T-helper 17 cell (primary cell): ENCODE results near the gene PAFAH1B1. TPM values are rescaled to one million over a fixed set of nuclear protein-coding genes. Genes with fewer than 3 reads are reported as not detected.

Experiments used
- ATAC-seq: fragments of 150-1000 bp; cut with Tn5 transposase; 2 replicates; pipeline ENCODE4 v1.10.0; 2021; ENCODE audit warnings: mild to moderate bottlenecking, moderate library complexity
- DNase-seq, 3 donors: peaks; one replicate each; pipeline versions ENCODE4 v3.0.0 to v3.0.0-alpha.2; 2020 to 2021
- H3K9me3 ChIP-seq: one replicate; pipeline ENCODE4 v1.7.0; 2013; ENCODE audit warnings: low read length, mild to moderate bottlenecking; ENCODE audit not compliant: control insufficient read depth, poor library complexity, severe bottlenecking
- H3K27ac Mint-ChIP-seq: one replicate; pipeline ENCODE4 v1.8.0; 2022; ENCODE audit warnings: mild to moderate bottlenecking, moderate library complexity, mixed read lengths
- H3K27me3 Mint-ChIP-seq: one replicate; pipeline ENCODE4 v1.8.0; 2022; ENCODE audit warnings: mixed read lengths
- H3K36me3 Mint-ChIP-seq: one replicate; pipeline ENCODE4 v1.8.0; 2022; ENCODE audit warnings: low read depth, mixed read lengths
- H3K4me1 Mint-ChIP-seq: one replicate; pipeline ENCODE4 v1.8.0; 2022; ENCODE audit warnings: mild to moderate bottlenecking, mixed read lengths
- H3K4me3 Mint-ChIP-seq: one replicate; pipeline ENCODE4 v1.8.0; 2022; ENCODE audit warnings: mild to moderate bottlenecking, moderate library complexity, mixed read lengths
- total RNA-seq, 4 donors: library from RNA in 2 of 4; stranded (reverse) in 2 of 4; gene quantifications; one replicate each; pipeline ENCODE4 v1.2.3 and lab custom pipeline; 2022 to 2026

The PAFAH1B1 gene
- total RNA-seq, 2 donors from 2014 or later = 149 to 165 TPM

DNA sequence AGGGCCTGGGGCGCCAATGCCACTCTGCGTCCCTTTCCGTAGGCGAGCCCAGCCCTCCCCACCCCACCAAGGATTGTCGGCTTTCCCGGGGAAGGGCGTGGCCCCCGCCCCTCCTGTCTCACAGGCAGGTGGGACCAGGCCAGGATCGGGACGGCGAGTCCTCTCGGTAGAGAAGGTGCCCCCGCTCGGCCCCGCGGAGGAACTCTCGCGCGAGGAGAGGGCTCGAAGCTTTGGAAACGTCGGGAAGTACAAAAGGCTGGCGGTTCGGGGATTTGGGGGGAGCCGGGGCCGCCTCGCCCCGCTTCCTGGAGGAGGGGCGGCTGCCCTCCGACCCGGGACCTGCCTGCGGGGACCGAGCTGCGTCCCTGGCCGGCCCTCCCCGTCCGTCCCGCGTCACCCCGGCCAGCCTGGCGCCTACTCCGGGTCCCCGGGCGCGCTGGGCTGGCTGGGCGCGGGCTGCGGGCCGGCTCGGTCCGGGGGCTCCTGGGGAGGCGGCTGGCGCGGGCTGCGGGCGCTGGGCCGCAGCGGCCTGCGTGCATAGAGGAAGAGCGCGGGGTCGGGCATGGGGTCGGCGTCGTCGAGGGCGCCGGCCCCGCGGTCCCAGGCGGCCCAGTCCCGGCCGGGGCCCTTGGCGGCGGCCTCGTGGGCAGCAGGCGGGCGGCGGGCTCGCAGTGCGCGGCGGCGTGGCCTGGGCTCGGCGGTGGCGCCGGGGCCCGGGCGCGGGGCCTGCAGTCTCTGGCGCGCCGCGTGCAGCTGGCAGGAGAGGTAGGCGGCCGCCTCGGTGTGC lies 130.7 kb downstream of the PAFAH1B1 start:
- peak overlapping the region; percentile 78 for H3K4me3 Mint-ChIP-seq

DNA sequence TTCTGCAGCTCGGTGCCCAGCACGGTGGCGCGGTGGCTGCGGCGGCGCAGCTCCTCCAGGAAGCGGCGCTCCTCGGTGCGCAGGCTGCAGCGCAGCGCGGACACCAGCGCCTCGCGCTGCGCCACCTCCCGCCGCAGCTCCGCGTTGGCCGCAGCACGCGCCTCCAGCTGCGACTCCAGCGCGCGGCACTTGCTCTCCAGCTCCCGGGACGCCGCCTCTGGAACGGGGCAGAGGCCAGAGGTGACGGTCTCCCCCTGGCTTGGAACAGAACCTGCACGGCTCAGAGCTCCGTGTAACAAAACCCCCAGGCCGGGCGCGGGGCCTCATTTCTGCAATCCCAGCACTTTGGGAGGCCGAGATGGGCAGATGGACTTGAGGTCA lies 131.3 kb downstream of the PAFAH1B1 start:
- Mint-ChIP-seq H3K4me3 (peak overlapping the region; percentile 69), H3K27me3 (peaks cover 16% of the 10 kb centered on the region), H3K36me3 (peaks cover 4% of the 10 kb centered on the region), H3K27ac (no peak overlapping the region), H3K4me1 (peaks cover 9% of the 10 kb centered on the region)
- ATAC-seq (peak; percentile 85), DNase-seq (peak in 1 of 3 donors; percentile 27)
- H3K9me3 ChIP-seq = no peaks in the 10 kb centered on the region

More for the DNA sequence above, 130.7 kb downstream of the PAFAH1B1 start:
- no peaks in the 10 kb centered on the region for H3K9me3 ChIP-seq
- Mint-ChIP-seq H3K27me3 (peaks cover 13% of the 10 kb centered on the region), H3K27ac (no peak overlapping the region), H3K36me3 (peaks cover 4% of the 10 kb centered on the region), H3K4me1 (peaks cover 9% of the 10 kb centered on the region)
- DNase-seq = no peak
- ATAC-seq = no peak

DNA sequence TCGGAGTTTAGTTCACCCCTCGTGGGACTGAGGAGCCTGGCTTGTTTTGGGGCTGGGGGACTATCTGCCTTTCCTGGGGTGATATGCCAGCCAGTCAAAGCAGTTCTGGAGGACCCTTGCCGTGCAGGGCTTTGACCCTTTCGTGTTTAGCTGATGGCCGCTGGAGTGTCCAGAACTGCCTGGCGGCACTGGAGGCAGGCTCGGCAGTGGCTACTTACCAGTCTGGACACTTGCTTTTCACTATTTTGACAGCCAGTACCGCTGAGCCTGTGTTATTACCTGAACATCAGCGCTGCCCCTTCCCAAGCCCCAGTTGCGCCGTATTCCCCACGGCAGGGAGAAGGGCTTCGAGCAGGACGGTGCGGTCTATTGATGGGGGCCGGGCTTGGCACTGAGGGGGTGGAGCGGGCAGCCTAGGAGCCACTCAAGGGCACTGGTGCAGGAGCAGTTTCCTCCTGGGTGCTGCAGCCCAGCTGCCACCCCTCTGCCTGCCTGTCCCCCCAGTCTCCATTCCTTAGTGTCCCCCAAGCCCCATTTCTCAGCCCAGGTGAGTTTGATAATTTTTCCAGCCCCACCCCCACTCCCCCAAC lies 137.4 kb downstream of the PAFAH1B1 start:
- H3K4me1 Mint-ChIP-seq = no peaks in the 10 kb centered on the region
- ATAC-seq (no peak), DNase-seq (no peak)

DNA sequence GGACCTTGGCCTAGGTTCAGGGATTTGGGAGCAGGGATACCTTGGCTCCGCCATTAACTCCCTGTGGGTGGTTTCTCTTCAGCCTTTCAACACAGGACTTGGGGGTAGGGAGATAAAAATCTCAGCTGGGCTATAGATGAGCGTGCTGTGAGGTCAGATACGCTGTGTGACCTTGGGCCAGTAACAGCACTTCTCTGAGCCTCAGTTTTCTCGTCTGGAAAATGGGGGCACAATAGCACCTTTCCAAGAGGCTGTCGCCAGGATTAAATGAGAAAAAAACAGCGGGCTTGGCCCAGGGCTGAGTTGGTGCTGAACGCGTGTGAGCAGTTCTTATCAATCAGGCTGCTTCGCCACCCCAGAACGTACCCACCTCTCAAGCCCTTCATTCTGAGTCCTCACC lies 138.4 kb downstream of the PAFAH1B1 start:
- H3K9me3 ChIP-seq = no peaks in the 10 kb centered on the region
- H3K27me3 Mint-ChIP-seq = peaks cover 36% of the 10 kb centered on the region
- H3K4me3 Mint-ChIP-seq = no peak overlapping the region
- no peaks in the 10 kb centered on the region for H3K36me3 Mint-ChIP-seq
- ATAC-seq (no peak), DNase-seq (no peak)
- no peak overlapping the region for H3K27ac Mint-ChIP-seq
- H3K4me1 Mint-ChIP-seq = no peaks in the 10 kb centered on the region

More for the DNA sequence above, 137.4 kb downstream of the PAFAH1B1 start:
- Mint-ChIP-seq H3K4me3 (no peak overlapping the region), H3K27me3 (peaks cover 37% of the 10 kb centered on the region), H3K36me3 (no peaks in the 10 kb centered on the region), H3K27ac (no peak overlapping the region)
- H3K9me3 ChIP-seq = no peaks in the 10 kb centered on the region

DNA sequence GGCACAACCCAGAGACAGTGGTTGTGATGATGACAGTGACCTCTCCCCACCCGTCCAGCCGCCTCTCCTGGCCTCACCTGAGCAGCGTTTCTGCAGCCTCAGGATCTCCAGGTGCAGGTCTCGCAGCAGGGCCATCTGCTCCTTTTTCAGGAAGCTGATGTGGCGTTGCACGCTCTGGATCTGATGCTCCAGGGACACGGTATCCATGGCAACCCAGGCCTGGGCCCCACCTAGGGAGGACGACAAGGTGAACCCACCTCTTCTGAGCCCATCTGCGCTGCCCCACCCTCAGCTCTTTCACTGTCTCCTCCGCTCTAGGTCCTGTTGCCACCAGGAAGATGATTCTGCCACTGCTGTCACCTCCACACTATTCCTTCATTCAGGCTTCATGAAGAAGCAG lies 141.5 kb downstream of the PAFAH1B1 start:
- no peak overlapping the region for H3K27ac Mint-ChIP-seq
- H3K4me1 Mint-ChIP-seq = no peaks in the 10 kb centered on the region
- H3K9me3 ChIP-seq = no peaks in the 10 kb centered on the region

More for the DNA sequence above, 141.5 kb downstream of the PAFAH1B1 start:
- no peak for DNase-seq
- no peak overlapping the region for H3K4me3 Mint-ChIP-seq
- no peaks in the 10 kb centered on the region for H3K36me3 Mint-ChIP-seq
- H3K27me3 Mint-ChIP-seq = peaks cover 25% of the 10 kb centered on the region
- no peak for ATAC-seq

Other genes with a start within 250 kb of the PAFAH1B1 start
- gene MNT, start 192.6 kb upstream of the PAFAH1B1 start, total RNA-seq = 100 to 1,000 TPM in 1 of 2 donors, 10 to 100 TPM in 1; 92.9 to 110 TPM
- gene METTL16, start 81.8 kb upstream of the PAFAH1B1 start, total RNA-seq = 10 to 100 TPM; 34.4 to 38.8 TPM
- 10 to 100 TPM; 55.2 to 68.6 TPM for gene CLUH, start 118.1 kb downstream of the PAFAH1B1 start, total RNA-seq
- under 1 TPM; 0.13 to 0.37 TPM for gene CCDC92B, start 156.0 kb downstream of the PAFAH1B1 start, total RNA-seq
- 100 to 1,000 TPM in 1 of 2 donors, 10 to 100 TPM in 1; 77.3 to 109 TPM for gene RAP1GAP2, start 202.8 kb downstream of the PAFAH1B1 start, total RNA-seq